Hematopoietic multipotent progenitor cell treated with erythropoietin and hydrocortisone succinate and interleukin-3 and kit ligand, for 4 days (in vitro differentiated cells): ENCODE data around the gene ADAMTS14.

ENCODE experiments used
- DNase-seq: peaks from one replicate; pipeline ENCODE4 v3.0.0-alpha.2; 2015

The ADAMTS14 gene

GRCh38 chr10:70676511-70676910 lies 4.2 kb downstream of the ADAMTS14 start:
- no peak for DNase-seq

GRCh38 chr10:70677016-70677415 lies 4.7 kb downstream of the ADAMTS14 start:
- DNase-seq: no peak

- DNase-seq: no peak
Observed at GRCh38 chr10:70677620-70678249, 5.4 kb downstream of the ADAMTS14 start.

- DNase-seq: no peak
Observed at GRCh38 chr10:70678250-70678635, 5.9 kb downstream of the ADAMTS14 start.

GRCh38 chr10:70678757-70679489 lies 6.6 kb downstream of the ADAMTS14 start:
- DNase-seq: no peak

GRCh38 chr10:70679498-70679897 lies 7.2 kb downstream of the ADAMTS14 start:
- no peak for DNase-seq

GRCh38 chr10:70680899-70681730 lies 8.8 kb downstream of the ADAMTS14 start:
- no peak for DNase-seq

GRCh38 chr10:70681731-70682005 lies 9.4 kb downstream of the ADAMTS14 start:
- no peak for DNase-seq

- peak; percentile 53 for DNase-seq
Observed at GRCh38 chr10:70682920-70683600, 10.8 kb downstream of the ADAMTS14 start.

- no peak for DNase-seq
Observed at GRCh38 chr10:70683601-70683934, 11.3 kb downstream of the ADAMTS14 start.

- DNase-seq: no peak
Observed at GRCh38 chr10:70683940-70684339, 11.6 kb downstream of the ADAMTS14 start.

- DNase-seq: no peak
Observed at GRCh38 chr10:70684374-70684773, 12.1 kb downstream of the ADAMTS14 start.

- DNase-seq: no peak
Observed at GRCh38 chr10:70684839-70685454, 12.6 kb downstream of the ADAMTS14 start.

- no peak for DNase-seq
Observed at GRCh38 chr10:70685455-70685911, 13.2 kb downstream of the ADAMTS14 start.

- DNase-seq: no peak
Observed at GRCh38 chr10:70688828-70689227, 16.5 kb downstream of the ADAMTS14 start.

GRCh38 chr10:70689661-70690060 lies 17.4 kb downstream of the ADAMTS14 start:
- DNase-seq: no peak

GRCh38 chr10:70690589-70690988 lies 18.3 kb downstream of the ADAMTS14 start:
- no peak for DNase-seq

- no peak for DNase-seq
Observed at GRCh38 chr10:70691611-70692010, 19.3 kb downstream of the ADAMTS14 start.

- no peak for DNase-seq
Observed at GRCh38 chr10:70692043-70692603, 19.8 kb downstream of the ADAMTS14 start.

- no peak for DNase-seq
Observed at GRCh38 chr10:70693619-70694335, 21.5 kb downstream of the ADAMTS14 start.

GRCh38 chr10:70694418-70695141 lies 22.3 kb downstream of the ADAMTS14 start:
- DNase-seq: no peak
